ENCODE results near the gene PLEKHN1. TPM values are rescaled to one million over a fixed set of nuclear protein-coding genes. Genes with fewer than 3 reads are reported as not detected.
A peak's percentile ranks its signal among the peaks of the same experiment; 100 is the strongest.
"Not testable (repeated sequence)": the region's sequence is repeated elsewhere in the genome, so short reads cannot be mapped to it uniquely, and the experiment has no call there.

PLEKHN1 gene
- total RNA-seq, 4 donors from 2014 or later: 0.21 to 2.4 TPM; not detected in 2

DNA sequence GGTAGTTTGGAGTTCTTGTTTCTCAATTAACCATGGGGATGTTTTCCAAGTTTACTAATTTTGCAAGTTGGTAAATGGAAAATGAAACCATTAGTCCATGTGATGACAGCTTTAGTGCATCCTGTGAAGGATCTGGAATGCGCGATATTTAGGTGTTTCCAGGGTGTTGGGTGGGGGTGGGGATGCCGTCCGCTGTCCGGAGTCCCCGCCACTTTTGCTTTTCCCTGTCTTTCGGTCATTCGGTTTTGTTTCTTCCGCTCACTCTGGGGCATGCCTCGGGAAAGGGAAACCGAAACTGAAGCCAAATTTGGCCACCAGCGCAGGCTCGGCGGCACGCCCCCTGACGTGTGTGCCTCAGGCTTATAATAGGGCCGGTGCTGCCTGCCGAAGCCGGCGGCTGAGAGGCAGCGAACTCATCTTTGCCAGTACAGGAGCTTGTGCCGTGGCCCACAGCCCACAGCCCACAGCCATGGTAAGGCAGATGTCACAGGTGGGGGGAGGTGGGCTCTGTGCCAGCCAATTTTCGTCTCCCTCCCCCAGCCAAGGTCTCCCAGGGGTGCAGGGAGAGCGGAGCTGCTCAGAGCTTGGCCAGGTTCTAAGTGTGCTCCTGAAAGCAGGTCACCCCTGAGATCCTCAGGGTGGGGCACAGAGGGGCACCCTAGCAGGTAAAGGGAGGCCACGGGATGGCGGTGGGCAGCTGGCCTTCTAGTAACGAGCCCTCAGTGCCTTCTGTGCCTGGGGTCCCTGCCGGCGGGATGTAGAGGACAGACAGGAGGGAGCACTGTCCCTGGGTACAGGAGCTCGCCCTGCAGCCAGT is 47.0 kb downstream of the PLEKHN1 start, which contains the start of gene ISG15:
Gene ISG15, plus strand, starts transcription at position 393 of the 817 bp plus-strand sequence. Its CDS starts 77 bp downstream, at position 470.
- Histone ChIP-seq H3K4me3 (peak within 1 kb of the TSS; percentile 43 to 72 (median 54)), H3K36me3 (no peaks in the 10 kb centered on the region), H3K4me1 (peaks cover 0 to 28% (median 12%) of the 10 kb centered on the region in 4 donors), H3K9me3 (no peaks in the 10 kb centered on the region), H3K27me3 (no peaks in the 10 kb centered on the region), H3K27ac (peak within 1 kb of the TSS; percentile 71 to 93 (median 85))
- 4 to 5% methylated on average over 25 to 27 of the region's 30 CpGs for WGBS, 2 donors
- peak; percentile 64 to 87 for TF ChIP-seq EP300 (IDR thresholded peaks at IDR 0.05)
- peak; percentile 41 to 88 for TF ChIP-seq POLR2A (IDR thresholded peaks at IDR 0.05)
- TF ChIP-seq, protein P1, sequence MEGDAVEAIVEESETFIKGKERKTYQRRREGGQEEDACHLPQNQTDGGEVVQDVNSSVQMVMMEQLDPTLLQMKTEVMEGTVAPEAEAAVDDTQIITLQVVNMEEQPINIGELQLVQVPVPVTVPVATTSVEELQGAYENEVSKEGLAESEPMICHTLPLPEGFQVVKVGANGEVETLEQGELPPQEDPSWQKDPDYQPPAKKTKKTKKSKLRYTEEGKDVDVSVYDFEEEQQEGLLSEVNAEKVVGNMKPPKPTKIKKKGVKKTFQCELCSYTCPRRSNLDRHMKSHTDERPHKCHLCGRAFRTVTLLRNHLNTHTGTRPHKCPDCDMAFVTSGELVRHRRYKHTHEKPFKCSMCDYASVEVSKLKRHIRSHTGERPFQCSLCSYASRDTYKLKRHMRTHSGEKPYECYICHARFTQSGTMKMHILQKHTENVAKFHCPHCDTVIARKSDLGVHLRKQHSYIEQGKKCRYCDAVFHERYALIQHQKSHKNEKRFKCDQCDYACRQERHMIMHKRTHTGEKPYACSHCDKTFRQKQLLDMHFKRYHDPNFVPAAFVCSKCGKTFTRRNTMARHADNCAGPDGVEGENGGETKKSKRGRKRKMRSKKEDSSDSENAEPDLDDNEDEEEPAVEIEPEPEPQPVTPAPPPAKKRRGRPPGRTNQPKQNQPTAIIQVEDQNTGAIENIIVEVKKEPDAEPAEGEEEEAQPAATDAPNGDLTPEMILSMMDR (IDR thresholded peaks at IDR 0.05): peak in 2 of 5 experiments; percentile 21 to 26
- DNase-seq (ENCODE audit: low spot score in 2 of 2): peak; percentile 85 to 89

DNA sequence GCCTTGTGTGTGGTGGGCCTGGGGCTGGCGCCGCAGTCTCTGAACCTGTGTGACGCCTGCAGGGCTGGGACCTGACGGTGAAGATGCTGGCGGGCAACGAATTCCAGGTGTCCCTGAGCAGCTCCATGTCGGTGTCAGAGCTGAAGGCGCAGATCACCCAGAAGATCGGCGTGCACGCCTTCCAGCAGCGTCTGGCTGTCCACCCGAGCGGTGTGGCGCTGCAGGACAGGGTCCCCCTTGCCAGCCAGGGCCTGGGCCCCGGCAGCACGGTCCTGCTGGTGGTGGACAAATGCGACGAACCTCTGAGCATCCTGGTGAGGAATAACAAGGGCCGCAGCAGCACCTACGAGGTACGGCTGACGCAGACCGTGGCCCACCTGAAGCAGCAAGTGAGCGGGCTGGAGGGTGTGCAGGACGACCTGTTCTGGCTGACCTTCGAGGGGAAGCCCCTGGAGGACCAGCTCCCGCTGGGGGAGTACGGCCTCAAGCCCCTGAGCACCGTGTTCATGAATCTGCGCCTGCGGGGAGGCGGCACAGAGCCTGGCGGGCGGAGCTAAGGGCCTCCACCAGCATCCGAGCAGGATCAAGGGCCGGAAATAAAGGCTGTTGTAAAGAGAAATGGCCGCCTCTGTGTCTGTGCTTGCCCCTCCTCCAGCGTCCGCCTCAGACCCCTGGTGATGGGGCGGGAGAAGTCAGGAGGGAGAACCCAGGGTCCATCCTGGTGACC is 47.8 kb downstream of the PLEKHN1 start:
- DNase-seq (ENCODE audit: low spot score in 2 of 2): no peak

GRCh38 chr1:1014799-1015681 is 48.8 kb downstream of the PLEKHN1 start:
- TF ChIP-seq, protein P1 (IDR thresholded peaks at IDR 0.05): peak in 2 of 5 experiments; percentile 21 to 24
- TF ChIP-seq POLR2A (IDR thresholded peaks at IDR 0.05): no peak
- H3K27ac ChIP-seq: peak overlapping the region; percentile 71 to 93 (median 85)
- no peaks in the 10 kb centered on the region for H3K36me3 ChIP-seq
- H3K4me3 ChIP-seq: peak overlapping the region in 1 of 4 donors; percentile 72
- H3K4me1 ChIP-seq: peaks cover 0 to 36% (median 12%) of the 10 kb centered on the region in 4 donors
- 69% methylated on average over 19 to 20 of the region's 20 CpGs for WGBS, 2 donors
- no peak for DNase-seq (ENCODE audit: low spot score in 2 of 2)
- no peaks in the 10 kb centered on the region for H3K27me3 ChIP-seq
- H3K9me3 ChIP-seq: no peaks in the 10 kb centered on the region

More for the DNA sequence above, 47.8 kb downstream of the PLEKHN1 start:
- H3K9me3 ChIP-seq: no peaks in the 10 kb centered on the region
- peak overlapping the region; percentile 43 to 72 (median 54) for H3K4me3 ChIP-seq
- H3K27ac ChIP-seq: peak overlapping the region; percentile 71 to 93 (median 85)
- no peaks in the 10 kb centered on the region for H3K27me3 ChIP-seq
- 25 to 43% methylated on average over 20 to 33 of the region's 41 CpGs for WGBS, 2 donors
- no peaks in the 10 kb centered on the region for H3K36me3 ChIP-seq
- TF ChIP-seq POLR2A (IDR thresholded peaks at IDR 0.05) (no peak), EP300 (IDR thresholded peaks at IDR 0.05) (no peak)
- TF ChIP-seq, protein P1 (IDR thresholded peaks at IDR 0.05): no peak
- H3K4me1 ChIP-seq: peaks cover 0 to 35% (median 12%) of the 10 kb centered on the region in 4 donors

DNA sequence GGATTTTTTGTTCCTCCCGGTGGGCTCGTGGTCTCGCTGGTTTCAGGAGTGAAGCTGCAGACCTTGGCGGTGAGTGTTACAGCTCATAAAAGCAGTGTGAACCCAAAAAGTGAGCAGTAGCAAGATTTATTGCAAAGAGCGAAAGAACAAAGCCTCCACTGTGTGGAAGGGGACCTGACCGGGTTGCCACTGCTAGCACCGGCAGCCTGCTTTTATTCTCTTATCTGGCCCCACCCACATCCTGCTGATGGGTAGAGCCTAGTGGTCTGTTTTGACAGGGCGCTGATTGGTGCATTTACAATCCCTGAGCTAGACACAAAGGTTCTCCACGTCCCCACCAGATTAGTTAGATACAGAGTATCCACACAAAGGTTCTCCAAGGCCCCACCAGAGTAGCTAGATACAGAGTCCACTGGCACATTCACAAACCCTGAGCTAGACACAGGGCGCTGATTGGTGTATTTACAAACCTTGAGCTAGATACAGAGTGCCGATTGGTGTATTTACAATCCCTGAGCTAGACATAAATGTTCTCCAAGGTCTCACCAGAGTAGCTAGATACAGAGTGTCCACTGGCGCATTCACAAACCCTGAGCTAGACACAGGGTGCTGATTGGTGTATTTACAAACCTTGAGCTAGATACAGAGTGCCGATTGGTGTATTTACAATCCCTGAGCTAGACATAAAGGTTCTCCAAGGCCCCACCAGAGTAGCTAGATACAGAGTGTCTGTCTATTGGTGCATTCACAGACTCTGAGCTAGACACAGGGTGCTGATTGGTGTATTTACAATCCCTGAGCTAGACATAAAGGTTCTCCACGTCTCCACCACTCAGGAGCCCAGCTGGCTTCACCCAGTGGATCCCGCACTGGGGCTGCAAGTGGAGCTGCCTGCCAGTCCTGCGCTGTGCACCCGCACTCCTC is 51.4 kb downstream of the PLEKHN1 start:
- not testable (repeated sequence) for H3K36me3 ChIP-seq; H3K4me3 ChIP-seq; DNase-seq (ENCODE audit: low spot score in 2 of 2); H3K9me3 ChIP-seq; H3K27ac ChIP-seq; H3K27me3 ChIP-seq
- WGBS, 2 donors: 65 to 68% methylated on average over 14 to 17 of the region's 17 CpGs
- H3K4me1 ChIP-seq: peaks cover 0 to 49% (median 25%) of the 10 kb centered on the region in 4 donors

DNA sequence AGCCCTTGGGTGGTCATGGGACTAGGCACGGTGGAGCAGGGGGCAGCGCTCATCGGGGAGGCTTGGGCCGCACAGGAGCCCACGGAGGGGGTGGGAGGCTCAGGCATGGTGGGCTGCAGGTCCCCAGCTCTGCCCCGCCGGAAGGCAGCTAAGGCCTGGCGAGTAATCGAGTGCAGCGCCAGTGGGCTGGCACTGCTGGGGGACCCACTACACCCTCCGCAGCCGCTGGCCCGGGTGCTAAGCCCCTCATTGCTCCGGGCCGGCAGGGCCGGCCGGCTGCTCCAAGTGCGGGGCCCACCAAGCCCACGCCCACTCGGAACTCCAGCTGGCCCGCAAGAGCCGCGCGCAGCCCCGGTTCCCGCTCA is 52.0 kb downstream of the PLEKHN1 start:
- WGBS, 2 donors: 91% methylated on average over 13 to 24 of the region's 26 CpGs
- H3K27ac ChIP-seq; DNase-seq (ENCODE audit: low spot score in 2 of 2); H3K4me3 ChIP-seq; H3K9me3 ChIP-seq; H3K27me3 ChIP-seq; H3K36me3 ChIP-seq: not testable (repeated sequence)
- peaks cover 0 to 46% (median 25%) of the 10 kb centered on the region in 4 donors for H3K4me1 ChIP-seq

All from tibial nerve (tissue), 4 donors.